ENCODE measurements around the gene GCLC.
"Not testable (repeated sequence)": the region's sequence is repeated elsewhere in the genome, so short reads cannot be mapped to it uniquely, and the experiment has no call there.

Gene GCLC

DNA sequence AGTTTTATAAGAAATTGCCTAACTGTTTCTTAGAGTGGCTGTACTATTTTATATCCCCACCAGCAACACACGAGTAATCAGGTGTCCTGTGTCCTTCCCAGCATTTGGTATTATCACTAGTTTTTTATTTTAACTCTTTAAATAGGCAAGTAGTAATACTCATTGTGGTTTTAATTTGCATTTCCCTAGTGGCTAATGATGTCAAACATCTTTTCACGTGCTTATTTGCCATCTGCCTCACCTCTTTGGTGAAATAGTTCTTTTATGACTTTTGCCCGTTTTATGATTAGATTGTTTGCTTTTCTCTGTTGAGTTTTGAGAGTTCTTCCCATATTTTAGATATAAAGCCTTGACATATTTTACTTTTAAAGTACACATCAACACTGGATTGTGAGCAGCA lies 57.8 kb downstream of the GCLC start:
- no peak for DNase-seq

- DNase-seq: no peak
Measured at GRCh38 chr6:53486679-53487078, 58.2 kb downstream of the GCLC start.

GRCh38 chr6:53484476-53485280 lies 60.2 kb downstream of the GCLC start:
- DNase-seq: no peak

GRCh38 chr6:53483423-53484353 lies 61.2 kb downstream of the GCLC start:
- no peak for DNase-seq

- no peak for DNase-seq
Measured at GRCh38 chr6:53481323-53481722, 63.6 kb downstream of the GCLC start.

- not testable (repeated sequence) for DNase-seq
Measured at GRCh38 chr6:53480774-53481173, 64.1 kb downstream of the GCLC start.

GRCh38 chr6:53479871-53480270 lies 65.0 kb downstream of the GCLC start:
- DNase-seq: no peak

GRCh38 chr6:53476964-53477363 lies 67.9 kb downstream of the GCLC start:
- DNase-seq: no peak

DNA sequence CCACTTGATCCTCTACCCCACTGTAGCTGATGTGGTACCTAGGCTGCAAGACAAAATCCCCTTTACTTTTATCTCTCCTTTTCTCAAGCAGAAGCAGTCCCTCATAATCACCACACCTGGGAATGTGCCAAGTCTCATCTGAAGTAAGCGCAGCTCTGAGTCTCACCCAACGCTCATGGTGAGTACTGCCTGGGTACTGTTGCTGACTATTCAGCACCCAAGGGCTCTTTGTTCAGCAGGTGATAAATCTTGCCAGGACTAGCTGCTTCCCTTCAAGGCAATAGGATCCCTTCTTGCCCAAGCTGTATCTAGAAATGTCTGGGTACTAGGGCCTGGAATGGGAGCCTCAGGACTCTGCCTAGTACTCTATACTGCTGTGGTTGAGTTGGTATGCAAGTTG lies 70.9 kb downstream of the GCLC start:
- DNase-seq: no peak

GRCh38 chr6:53469163-53469562 lies 75.7 kb downstream of the GCLC start:
- DNase-seq: no peak

GRCh38 chr6:53466257-53466656 lies 78.6 kb downstream of the GCLC start:
- DNase-seq: no peak

DNA sequence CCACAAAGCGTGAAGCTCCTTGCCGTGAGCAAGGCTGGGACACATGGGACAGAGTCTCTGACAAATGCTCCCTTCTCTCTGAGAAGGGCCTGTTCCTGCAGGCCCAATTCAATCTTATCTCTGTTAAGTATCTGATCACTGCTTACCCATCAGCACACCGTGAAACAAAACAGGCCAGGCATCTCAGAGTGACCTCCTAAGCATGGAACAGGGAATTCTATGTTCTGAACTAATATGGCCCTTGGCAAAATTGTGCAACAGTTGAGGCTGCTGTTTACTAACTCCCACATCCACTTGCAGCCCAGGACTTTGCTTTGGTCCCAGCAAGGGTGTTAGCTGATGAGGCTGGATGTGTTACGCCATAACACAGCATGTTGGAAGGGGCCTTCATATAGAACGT lies 79.2 kb downstream of the GCLC start:
- DNase-seq: no peak

DNA sequence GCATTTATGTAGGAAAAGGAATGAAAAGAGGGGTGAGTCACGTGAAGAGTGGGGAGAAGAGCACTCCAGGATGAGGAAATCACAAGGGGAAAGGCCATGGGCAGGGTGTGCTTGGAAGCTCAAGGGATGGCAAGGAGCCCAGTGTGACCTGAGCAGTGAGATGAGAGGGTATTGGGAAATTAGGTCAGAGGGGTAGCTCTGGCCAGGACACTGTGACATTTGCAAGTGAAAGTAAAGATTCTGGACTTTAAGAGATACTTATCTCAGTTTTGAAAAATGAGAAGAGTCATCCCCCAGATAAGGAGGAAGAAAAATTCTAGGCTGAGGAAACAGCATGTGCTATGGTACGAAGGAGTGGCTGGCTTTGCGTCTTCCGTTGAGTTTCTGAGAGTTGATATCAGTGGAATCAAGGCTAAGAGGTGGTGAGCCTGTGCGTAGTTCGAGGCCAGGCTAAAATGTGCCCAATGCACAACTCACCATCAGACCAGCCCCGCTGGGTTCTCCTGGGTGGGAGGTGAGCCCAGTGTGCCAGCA lies 79.9 kb downstream of the GCLC start:
- no peak for DNase-seq

- no peak for DNase-seq
Measured at GRCh38 chr6:53464483-53464882, 80.4 kb downstream of the GCLC start.

- no peak for DNase-seq
Measured at GRCh38 chr6:53461696-53462095, 83.2 kb downstream of the GCLC start.

DNA sequence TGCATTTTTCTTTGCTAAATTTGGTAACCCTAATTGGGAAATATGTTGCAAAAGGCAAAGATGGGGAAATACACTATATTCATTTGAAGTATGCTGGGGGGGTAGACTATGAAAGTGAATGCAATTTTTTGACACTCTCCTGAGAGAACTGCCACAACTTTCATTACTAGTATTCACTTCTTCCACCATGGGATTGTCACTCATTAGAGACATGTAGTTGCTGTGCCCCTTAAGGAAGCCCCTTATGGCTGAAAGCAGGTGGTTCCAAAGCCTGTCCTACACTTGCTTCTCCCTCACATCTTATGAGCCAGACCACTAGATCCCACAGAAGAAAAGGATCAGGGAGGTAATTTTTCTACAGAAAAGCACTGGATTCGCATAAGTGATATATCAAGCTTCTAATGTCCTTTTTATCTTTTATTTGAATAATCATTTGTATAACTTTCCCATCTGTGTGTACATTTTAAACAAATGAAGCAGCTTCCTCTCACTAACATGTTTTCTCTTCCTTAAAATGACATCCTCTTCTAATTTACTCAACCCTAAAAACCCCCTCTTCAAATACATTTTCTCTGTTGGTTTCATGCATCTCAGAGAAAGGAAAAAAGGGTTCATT lies 83.8 kb downstream of the GCLC start:
- DNase-seq: peak; percentile 21

DNA sequence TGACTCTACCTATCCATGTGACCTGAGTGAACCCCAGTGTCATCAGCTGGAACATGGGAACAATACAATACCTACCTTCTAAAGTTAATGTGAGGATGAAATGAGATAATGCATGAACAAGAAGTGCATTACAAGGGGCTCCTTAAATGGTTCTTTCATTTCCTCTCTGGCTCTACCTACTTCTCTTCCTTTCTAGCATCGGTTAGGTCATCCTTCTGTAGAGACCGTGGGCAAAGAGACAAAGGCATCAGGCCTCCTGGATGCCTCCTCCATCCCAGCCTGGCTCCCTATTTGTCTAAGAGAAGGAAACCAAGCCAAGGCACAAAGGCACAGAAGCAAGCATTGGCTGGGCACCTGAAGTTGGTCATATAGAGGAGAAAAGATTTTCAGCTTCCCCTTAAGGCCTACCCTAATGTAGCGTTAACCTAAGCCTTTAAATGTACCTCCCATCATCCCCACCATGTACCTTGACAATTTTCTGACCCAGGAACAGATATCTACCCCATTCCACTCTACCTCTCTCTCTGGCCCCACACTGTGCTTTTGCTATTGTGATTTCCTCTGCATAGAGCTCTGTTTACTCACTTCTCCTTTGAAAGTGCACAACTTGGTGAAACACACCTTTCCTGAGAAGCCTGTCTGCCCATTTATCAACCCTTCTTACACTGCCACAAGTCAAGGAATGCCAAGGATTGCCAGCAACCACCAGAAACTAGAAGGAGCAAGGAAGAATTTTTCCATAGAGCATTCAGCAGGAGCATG lies 86.6 kb downstream of the GCLC start:
- no peak for DNase-seq

- no peak for DNase-seq
Measured at GRCh38 chr6:53456809-53457208, 88.1 kb downstream of the GCLC start.

DNA sequence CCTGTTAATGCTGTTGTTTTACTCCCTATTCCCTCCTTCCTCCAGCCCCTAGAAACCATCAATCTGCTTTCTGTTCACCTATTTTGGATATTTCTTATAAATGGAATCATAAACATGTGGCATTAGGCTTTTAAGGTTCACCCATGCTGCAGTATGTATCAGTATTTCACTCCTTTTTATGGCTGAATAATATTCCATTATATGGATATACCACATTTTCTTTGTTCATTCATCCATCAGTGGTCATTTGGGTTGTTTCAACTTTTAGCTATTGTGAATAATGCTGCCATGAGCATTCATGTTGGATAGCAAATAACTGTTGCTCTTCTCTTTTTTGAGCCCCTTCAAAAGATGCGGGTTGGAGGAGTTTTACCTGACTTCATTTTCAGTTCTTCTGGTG lies 89.2 kb downstream of the GCLC start:
- no peak for DNase-seq

GRCh38 chr6:53451165-53451564 lies 93.7 kb downstream of the GCLC start:
- DNase-seq: no peak

GRCh38 chr6:53447865-53448264 lies 97.0 kb downstream of the GCLC start:
- DNase-seq: no peak

Data from SIG-M5 (cell line).